ENCODE data around the gene NUP210L. TPM values are rescaled to one million over a fixed set of nuclear protein-coding genes. Genes with fewer than 3 reads are reported as not detected.
"Not testable (repeated sequence)": the region's sequence is repeated elsewhere in the genome, so short reads cannot be mapped to it uniquely, and the experiment has no call there.

Gene NUP210L
- polyA plus RNA-seq, 3 donors, result 0.03 TPM; not detected in 2

DNA sequence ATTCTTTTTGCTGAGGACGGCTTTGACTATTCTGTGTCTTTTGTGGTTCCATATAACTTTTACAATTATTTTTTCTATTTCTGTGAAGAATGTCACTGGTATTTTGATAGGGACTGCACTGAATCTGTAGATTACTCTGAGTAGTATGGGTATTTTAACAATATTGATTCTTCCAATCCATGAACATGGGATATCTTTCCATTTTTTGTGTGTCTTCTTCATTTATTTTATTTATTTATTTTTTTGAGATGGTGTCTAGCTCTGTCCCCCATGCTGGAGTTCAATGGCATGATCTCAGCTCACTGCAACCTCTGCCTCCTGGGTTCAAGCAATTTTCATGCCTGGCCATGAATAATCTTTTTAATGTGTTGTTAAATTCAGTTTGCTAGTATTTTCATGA lies 121.2 kb downstream of the NUP210L start:
- no CpG with 5 or more reads among the region's 1 CpG for WGBS (ENCODE audit: insufficient coverage)
- H3K4me3 Mint-ChIP-seq; H3K9me3 ChIP-seq (replicated peaks in 1 of 2; ENCODE audit: control insufficient read depth in 1 of 2, insufficient read depth in 1 of 2, low read length in 2 of 2); H3K27me3 ChIP-seq (ENCODE audit: control insufficient read depth in 2 of 2, insufficient read depth in 2 of 2, low read length in 2 of 2); H3K36me3 Mint-ChIP-seq; H3K36me3 ChIP-seq (replicated peaks in 1 of 2; ENCODE audit: control insufficient read depth in 1 of 2, insufficient read depth in 2 of 2, low read length in 2 of 2); H4K20me1 ChIP-seq (ENCODE audit: insufficient read depth, low read length); H3K4me1 Mint-ChIP-seq; DNase-seq; H3K9ac ChIP-seq (ENCODE audit: insufficient read depth, low read length, poor library complexity, severe bottlenecking); H3K79me2 ChIP-seq (ENCODE audit: insufficient read depth, low read length); H3K4me3 ChIP-seq (replicated peaks in 1 of 3; ENCODE audit: low read depth in 2 of 3, low read length in 3 of 3); H3K4me1 ChIP-seq (ENCODE audit: control insufficient read depth in 1 of 2, insufficient read depth in 2 of 2, low read length in 2 of 2); H3K4me2 ChIP-seq (replicated peaks; ENCODE audit: extremely low read depth, low read length, poor library complexity, severe bottlenecking); intact Hi-C loops (cut with micrococcal nuclease); H3K27ac ChIP-seq (ENCODE audit: low read depth in 1 of 2, low read length in 2 of 2); H3K27ac Mint-ChIP-seq; H2AFZ ChIP-seq (ENCODE audit: insufficient read depth, low read depth, low read length, poor library complexity, severe bottlenecking): not testable (repeated sequence)
- peaks cover 0 to 12% (median 4%) of the 10 kb centered on the region in 7 donors for H3K9me3 Mint-ChIP-seq
- H3K27me3 Mint-ChIP-seq (ENCODE audit: low read depth in 3 of 3), result peaks cover 2 to 11% (median 5%) of the 10 kb centered on the region in 3 donors

DNA sequence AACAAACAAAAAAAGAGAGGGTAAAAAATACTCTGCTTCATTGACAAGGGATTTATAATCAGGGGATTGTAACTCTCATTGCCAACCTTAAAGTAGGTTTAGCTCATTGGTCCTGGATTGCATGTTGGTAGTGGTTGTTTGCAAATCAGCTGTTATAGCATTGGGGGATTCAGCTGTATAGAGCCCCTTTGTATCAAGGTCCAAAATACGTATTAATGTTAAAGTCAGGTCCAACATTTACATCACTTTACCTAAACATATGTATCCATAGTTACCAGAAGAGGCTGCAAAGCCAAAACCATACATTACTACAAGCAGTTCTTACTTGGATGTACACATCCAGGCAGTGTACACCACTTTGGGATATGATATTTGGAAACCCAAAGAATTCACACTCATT lies 134.9 kb downstream of the NUP210L start:
- no peaks in the 10 kb centered on the region for H3K4me1 Mint-ChIP-seq
- H3K4me2 ChIP-seq (replicated peaks; ENCODE audit: extremely low read depth, low read length, poor library complexity, severe bottlenecking), result no peak overlapping the region
- no peak overlapping the region for H2AFZ ChIP-seq (ENCODE audit: insufficient read depth, low read depth, low read length, poor library complexity, severe bottlenecking)
- H3K79me2 ChIP-seq (ENCODE audit: insufficient read depth, low read length), result no peaks in the 10 kb centered on the region
- no peak overlapping the region for H3K4me3 ChIP-seq (replicated peaks in 1 of 3; ENCODE audit: low read depth in 2 of 3, low read length in 3 of 3)
- H3K27me3 Mint-ChIP-seq (ENCODE audit: low read depth in 3 of 3), result peaks cover 2 to 7% (median 4%) of the 10 kb centered on the region in 3 donors
- H3K27ac Mint-ChIP-seq, result no peak overlapping the region
- DNase-seq, result no peak
- H3K4me3 Mint-ChIP-seq, result no peak overlapping the region
- no peaks in the 10 kb centered on the region for H4K20me1 ChIP-seq (ENCODE audit: insufficient read depth, low read length)
- no peak overlapping the region for H3K27ac ChIP-seq (ENCODE audit: low read depth in 1 of 2, low read length in 2 of 2)
- no peaks in the 10 kb centered on the region for H3K36me3 Mint-ChIP-seq
- no peaks in the 10 kb centered on the region for H3K36me3 ChIP-seq (replicated peaks in 1 of 2; ENCODE audit: control insufficient read depth in 1 of 2, insufficient read depth in 2 of 2, low read length in 2 of 2)
- no peaks in the 10 kb centered on the region for H3K27me3 ChIP-seq (ENCODE audit: control insufficient read depth in 2 of 2, insufficient read depth in 2 of 2, low read length in 2 of 2)
- WGBS (ENCODE audit: insufficient coverage), result no CpG with 5 or more reads among the region's 1 CpG
- intact Hi-C loops (cut with micrococcal nuclease), result no loop called here
- H3K9ac ChIP-seq (ENCODE audit: insufficient read depth, low read length, poor library complexity, severe bottlenecking), result no peak overlapping the region
- H3K9me3 ChIP-seq (replicated peaks in 1 of 2; ENCODE audit: control insufficient read depth in 1 of 2, insufficient read depth in 1 of 2, low read length in 2 of 2), result no peaks in the 10 kb centered on the region
- H3K4me1 ChIP-seq (ENCODE audit: control insufficient read depth in 1 of 2, insufficient read depth in 2 of 2, low read length in 2 of 2), result no peaks in the 10 kb centered on the region
- peaks cover 0 to 2% (median 0%) of the 10 kb centered on the region in 7 donors for H3K9me3 Mint-ChIP-seq
- no peak for TF ChIP-seq CTCF (IDR thresholded peaks at IDR 0.05)

Measured in CD14-positive monocyte (primary cell).